Vagina (tissue), 2 donors: ENCODE data around the gene SPATA21. TPM values are rescaled to one million over a fixed set of nuclear protein-coding genes. Genes with fewer than 3 reads are reported as not detected.

Experiments
- DNase-seq, 2 donors: peaks; one replicate each; pipeline ENCODE4 v3.0.0-alpha.2; 2017; ENCODE audit errors: extremely low spot score in 2 of 2
- H3K27ac ChIP-seq: fragments of 200-600 bp; sonication (generic); one replicate; pipeline ENCODE4 v1.5.1; 2019
- H3K27me3 ChIP-seq: fragments of 200-600 bp; sonication (generic); one replicate; pipeline ENCODE4 v1.5.1; 2019
- H3K36me3 ChIP-seq, 2 donors: fragments of 200-600 bp; sonication (generic); one replicate each; pipeline ENCODE4 v1.5.1; 2017 to 2019
- H3K4me1 ChIP-seq: fragments of 200-600 bp; sonication (generic); one replicate; pipeline ENCODE4 v1.5.1; 2019
- H3K4me3 ChIP-seq, 2 donors: fragments of 200-600 bp; sonication (generic); 1 replicate in 1 of 2; 2 replicates in 1 of 2; pipeline ENCODE4 v1.5.1; 2016 to 2019
- H3K9me3 ChIP-seq: fragments of 200-600 bp; sonication (generic); one replicate; pipeline ENCODE4 v1.5.1; 2019
- POLR2A ChIP-seq, 2 donors: fragments of 450-650 bp; IDR thresholded peaks; one replicate each; pipeline ENCODE4 v1.6.1; 2017; ENCODE audit warnings: antibody characterized with exemption in 2 of 2, mild to moderate bottlenecking in 2 of 2, moderate library complexity in 2 of 2
- POLR2AphosphoS5 ChIP-seq, 2 donors: sonication (generic); formaldehyde crosslinking; IDR thresholded peaks; one replicate each; pipeline ENCODE4 v1.9.0; 2017; ENCODE audit warnings: antibody characterized with exemption in 2 of 2, mild to moderate bottlenecking in 2 of 2, low read depth in 1 of 2; ENCODE audit not compliant: insufficient read depth in 1 of 2
- intact Hi-C: fragments of 100-400 bp; cut with DNase I; formaldehyde crosslinking; loops from one replicate; pipeline ENCODE4 v1.15.1; 2023
- total RNA-seq: library from RNA; depleted of rRNA; stranded (reverse); fragments of >200 nt; gene quantifications from one replicate; pipeline ENCODE4 v1.2.3, GENCODE V29; 2016
- TF ChIP-seq, protein P1 (sequence below), 3 experiments: fragments of 450-650 bp in 2 of 3; fragments of 200-600 bp in 1 of 3; sonication (generic) in 1 of 3; IDR thresholded peaks; one replicate each; pipeline ENCODE4 v1.5.1; 2017 to 2019; ENCODE audit warnings: antibody characterized with exemption in 3 of 3, mild to moderate bottlenecking in 2 of 3, moderate library complexity in 2 of 3

Gene SPATA21
- total RNA-seq, 1 donor from 2014 or later = not detected

- DNase-seq = no peak
- H3K36me3 ChIP-seq = no peaks in the 10 kb centered on the region
- H3K9me3 ChIP-seq = no peaks in the 10 kb centered on the region
- peak overlapping the region; percentile 21 for H3K27ac ChIP-seq
- intact Hi-C loops = no loop called here
- peaks cover 64% of the 10 kb centered on the region for H3K4me1 ChIP-seq
- no peaks in the 10 kb centered on the region for H3K27me3 ChIP-seq
- TF ChIP-seq POLR2A (IDR thresholded peaks at IDR 0.05) (no peak), POLR2AphosphoS5 (IDR thresholded peaks at IDR 0.05; ENCODE audit: insufficient read depth in 1 of 2, low read depth in 1 of 2) (no peak)
- TF ChIP-seq, protein P1, sequence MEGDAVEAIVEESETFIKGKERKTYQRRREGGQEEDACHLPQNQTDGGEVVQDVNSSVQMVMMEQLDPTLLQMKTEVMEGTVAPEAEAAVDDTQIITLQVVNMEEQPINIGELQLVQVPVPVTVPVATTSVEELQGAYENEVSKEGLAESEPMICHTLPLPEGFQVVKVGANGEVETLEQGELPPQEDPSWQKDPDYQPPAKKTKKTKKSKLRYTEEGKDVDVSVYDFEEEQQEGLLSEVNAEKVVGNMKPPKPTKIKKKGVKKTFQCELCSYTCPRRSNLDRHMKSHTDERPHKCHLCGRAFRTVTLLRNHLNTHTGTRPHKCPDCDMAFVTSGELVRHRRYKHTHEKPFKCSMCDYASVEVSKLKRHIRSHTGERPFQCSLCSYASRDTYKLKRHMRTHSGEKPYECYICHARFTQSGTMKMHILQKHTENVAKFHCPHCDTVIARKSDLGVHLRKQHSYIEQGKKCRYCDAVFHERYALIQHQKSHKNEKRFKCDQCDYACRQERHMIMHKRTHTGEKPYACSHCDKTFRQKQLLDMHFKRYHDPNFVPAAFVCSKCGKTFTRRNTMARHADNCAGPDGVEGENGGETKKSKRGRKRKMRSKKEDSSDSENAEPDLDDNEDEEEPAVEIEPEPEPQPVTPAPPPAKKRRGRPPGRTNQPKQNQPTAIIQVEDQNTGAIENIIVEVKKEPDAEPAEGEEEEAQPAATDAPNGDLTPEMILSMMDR (IDR thresholded peaks at IDR 0.05) = no peak
- peak overlapping the region in 1 of 2 donors; percentile 10 for H3K4me3 ChIP-seq
Observed at GRCh38 chr1:16386454-16387113, 50.6 kb downstream of the SPATA21 start.

GRCh38 chr1:16385659-16386453 is 51.4 kb downstream of the SPATA21 start:
- DNase-seq = no peak
- H3K27ac ChIP-seq = peak overlapping the region; percentile 38
- no peaks in the 10 kb centered on the region for H3K9me3 ChIP-seq
- H3K36me3 ChIP-seq = no peaks in the 10 kb centered on the region
- peaks cover 56% of the 10 kb centered on the region for H3K4me1 ChIP-seq
- no peaks in the 10 kb centered on the region for H3K27me3 ChIP-seq
- TF ChIP-seq POLR2A (IDR thresholded peaks at IDR 0.05) (no peak), POLR2AphosphoS5 (IDR thresholded peaks at IDR 0.05; ENCODE audit: insufficient read depth in 1 of 2, low read depth in 1 of 2) (no peak)
- TF ChIP-seq, protein P1 (IDR thresholded peaks at IDR 0.05) = no peak
- intact Hi-C loops = no loop called here
- H3K4me3 ChIP-seq = no peak overlapping the region

- Histone ChIP-seq H3K4me1 (peaks cover 47% of the 10 kb centered on the region), H3K4me3 (no peak overlapping the region)
- intact Hi-C loops = no loop called here
Observed at GRCh38 chr1:16383888-16384287, 53.3 kb downstream of the SPATA21 start.

DNA sequence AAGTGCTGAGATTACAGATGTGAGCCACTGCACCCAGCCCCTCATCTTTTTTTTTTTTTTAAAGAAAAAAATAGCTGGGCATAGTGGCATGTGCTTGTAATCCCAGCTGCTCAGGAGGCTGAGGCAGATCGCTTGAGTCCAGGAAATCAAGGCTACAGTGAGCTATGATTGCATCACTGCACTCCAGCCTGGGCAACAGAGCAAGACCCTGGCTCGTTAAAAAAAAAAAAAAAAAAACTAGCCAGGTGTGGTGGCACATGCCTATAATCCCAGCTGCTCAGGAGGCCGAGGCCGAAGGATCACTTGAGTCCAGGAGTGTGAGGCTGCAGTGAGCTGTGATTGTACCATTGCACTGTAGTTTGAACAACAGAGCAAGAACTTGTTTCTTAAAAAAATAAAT is 56.4 kb downstream of the SPATA21 start:
- H3K36me3 ChIP-seq = no peaks in the 10 kb centered on the region
- H3K4me3 ChIP-seq = no peak overlapping the region
- DNase-seq = no peak
- intact Hi-C loops = no loop called here
- TF ChIP-seq POLR2A (IDR thresholded peaks at IDR 0.05) (no peak), POLR2AphosphoS5 (IDR thresholded peaks at IDR 0.05; ENCODE audit: insufficient read depth in 1 of 2, low read depth in 1 of 2) (no peak)
- TF ChIP-seq, protein P1 (IDR thresholded peaks at IDR 0.05) = no peak
- H3K27me3 ChIP-seq = no peaks in the 10 kb centered on the region
- no peak overlapping the region for H3K27ac ChIP-seq
- no peaks in the 10 kb centered on the region for H3K9me3 ChIP-seq
- peaks cover 54% of the 10 kb centered on the region for H3K4me1 ChIP-seq

More at GRCh38 chr1:16383888-16384287, 53.3 kb downstream of the SPATA21 start:
- H3K27ac ChIP-seq = no peak overlapping the region
- no peaks in the 10 kb centered on the region for H3K36me3 ChIP-seq
- H3K9me3 ChIP-seq = no peaks in the 10 kb centered on the region
- TF ChIP-seq, protein P1 (IDR thresholded peaks at IDR 0.05) = no peak
- TF ChIP-seq POLR2A (IDR thresholded peaks at IDR 0.05) (no peak), POLR2AphosphoS5 (IDR thresholded peaks at IDR 0.05; ENCODE audit: insufficient read depth in 1 of 2, low read depth in 1 of 2) (no peak)
- H3K27me3 ChIP-seq = no peaks in the 10 kb centered on the region
- no peak for DNase-seq

- intact Hi-C loops = no loop called here
- Histone ChIP-seq H3K9me3 (no peaks in the 10 kb centered on the region), H3K36me3 (no peaks in the 10 kb centered on the region), H3K27me3 (no peaks in the 10 kb centered on the region), H3K27ac (no peak overlapping the region), H3K4me1 (peaks cover 57% of the 10 kb centered on the region), H3K4me3 (no peak overlapping the region)
- no peak for DNase-seq
- TF ChIP-seq POLR2AphosphoS5 (IDR thresholded peaks at IDR 0.05; ENCODE audit: insufficient read depth in 1 of 2, low read depth in 1 of 2) (no peak), POLR2A (IDR thresholded peaks at IDR 0.05) (no peak)
- TF ChIP-seq, protein P1 (IDR thresholded peaks at IDR 0.05) = no peak
Observed at GRCh38 chr1:16378443-16378842, 58.8 kb downstream of the SPATA21 start.
